Panc1 (cell line): Measurements from ENCODE around the gene RAB3IL1. TPM values are rescaled to one million over a fixed set of nuclear protein-coding genes. Genes with fewer than 3 reads are reported as not detected.

Source experiments
- ATAC-seq: fragments of 200-7000 bp; cut with Tn5 transposase; 2 replicates; pipeline ENCODE4 v1.9.1; 2020; ENCODE audit warnings: mild to moderate bottlenecking, moderate library complexity
- BruUV-seq: library from RNA; stranded (reverse); fragments of 400-500 nt; replicated peaks from 2 replicates; lab custom pipeline; 2021; lab: Mats Ljungman, UMichigan
- CTCF ChIA-PET: fragments of 300-600 bp; sonication (Branson Sonifier 250); formaldehyde crosslinking; loops from one replicate; lab custom pipeline; 2022; ENCODE audit warnings: antibody characterized with exemption; lab: Charles Lee
- POLR2A ChIA-PET: fragments of 300-600 bp; sonication (Branson Sonifier 250); formaldehyde crosslinking; loops from one replicate; lab custom pipeline; 2022; ENCODE audit warnings: antibody characterized with exemption; lab: Charles Lee
- DNase-seq: peaks from one replicate; pipeline ENCODE4 v3.0.0-alpha.2; 2010; ENCODE audit warnings: low read depth, low spot score
- H3K27ac ChIP-seq: 2 replicates; pipeline ENCODE4 v1.5.1; 2011; ENCODE audit warnings: mild to moderate bottlenecking, low read length, inconsistent platforms
- H3K27me3 ChIP-seq: fragments of 200-500 bp; sonication (Bioruptor generic); 2 replicates; pipeline ENCODE4 v1.6.0; 2014; ENCODE audit warnings: low read length, inconsistent platforms; ENCODE audit not compliant: control insufficient read depth, insufficient read depth
- H3K36me3 ChIP-seq: fragments of 200-500 bp; sonication (Bioruptor generic); 2 replicates; pipeline ENCODE4 v1.5.1; 2014; ENCODE audit warnings: inconsistent platforms, mild to moderate bottlenecking, low read length, moderate library complexity; ENCODE audit not compliant: control insufficient read depth, insufficient read depth
- H3K4me1 ChIP-seq: 2 replicates; pipeline ENCODE4 v1.5.1; 2011; ENCODE audit warnings: inconsistent platforms, mild to moderate bottlenecking, low read length, moderate library complexity; ENCODE audit not compliant: control insufficient read depth, insufficient read depth
- H3K4me3 ChIP-seq, 2 experiments: 2 replicates each; pipeline ENCODE4 v1.5.1; 2011 to 2012; ENCODE audit warnings: low read depth in 2 of 2, low read length in 2 of 2, mild to moderate bottlenecking in 2 of 2, inconsistent platforms in 1 of 2, moderate library complexity in 1 of 2
- H3K9me3 ChIP-seq: fragments of 200-500 bp; sonication (Bioruptor generic); 2 replicates; pipeline ENCODE4 v1.5.1; 2014; ENCODE audit warnings: low read depth, mild to moderate bottlenecking, inconsistent platforms, low read length, moderate library complexity; ENCODE audit not compliant: control insufficient read depth, insufficient read depth
- CTCF ChIP-seq: fragments of 450-650 bp; IDR thresholded peaks from 2 replicates; pipeline ENCODE4 v1.5.1; 2017; ENCODE audit warnings: mild to moderate bottlenecking
- POLR2AphosphoS5 ChIP-seq: IDR thresholded peaks from 2 replicates; pipeline ENCODE4 v1.6.1; 2012; ENCODE audit warnings: mild to moderate bottlenecking, low read depth, low read length, moderate library complexity
- REST ChIP-seq, 2 experiments: IDR thresholded peaks; 2 replicates each; pipeline ENCODE4 v1.6.1; 2011 to 2012; ENCODE audit warnings: low read depth in 2 of 2, control low read depth in 1 of 2, low read length in 1 of 2, mild to moderate bottlenecking in 1 of 2, moderate library complexity in 1 of 2; ENCODE audit not compliant: insufficient read depth in 1 of 2
- SIN3A ChIP-seq: IDR thresholded peaks from 2 replicates; pipeline ENCODE4 v1.6.1; 2012; ENCODE audit warnings: low read depth, mild to moderate bottlenecking, low read length, moderate library complexity, borderline replicate concordance; ENCODE audit not compliant: insufficient read depth
- TCF7L2 ChIP-seq: IDR thresholded peaks from 2 replicates; pipeline ENCODE4 v1.6.1; 2011; ENCODE audit warnings: mild to moderate bottlenecking, low read depth, low read length, inconsistent platforms
- in situ Hi-C: cut with HindIII; loops from 2 replicates; pipeline ENCODE4 v1.10.0; 2016; ENCODE audit warnings: low sequenced_read_pairs, low pct_unique_long_range_greater_than_20kb
- intact Hi-C: fragments of 100-400 bp; cut with micrococcal nuclease; formaldehyde crosslinking; loops from one replicate; pipeline ENCODE4 v1.10.0; 2022; ENCODE audit not compliant: unreplicated experiment
- total RNA-seq: library from RNA; stranded (reverse); gene quantifications from one replicate; pipeline ENCODE4 v1.2.1, GENCODE V29; 2021; ENCODE audit not compliant: unreplicated experiment

RAB3IL1 gene
- total RNA-seq, 1 experiment from 2014 or later = 8.9 TPM

- H3K27me3 ChIP-seq = no peaks in the 10 kb centered on the region
- H3K9me3 ChIP-seq = no peaks in the 10 kb centered on the region
- intact Hi-C loops = no loop called here
- no peaks in the 10 kb centered on the region for H3K4me1 ChIP-seq
- DNase-seq (no peak), ATAC-seq (no peak)
- in situ Hi-C loops = no loop called here
- BruUV-seq = no TSS peak
- no peak overlapping the region for H3K27ac ChIP-seq
- TF ChIP-seq SIN3A (no peak), REST (IDR thresholded peaks at IDR 0.05; ENCODE audit: insufficient read depth in 1 of 2, low read depth in 2 of 2, low read length in 1 of 2) (no peak), CTCF (no peak), TCF7L2 (no peak), POLR2AphosphoS5 (no peak)
- H3K36me3 ChIP-seq = no peaks in the 10 kb centered on the region
- H3K4me3 ChIP-seq = no peak overlapping the region
- POLR2A ChIA-PET = interaction anchor here (0.6 kb wide), 1 partner anchor 119 kb away, joined by 3 read pairs; no protein-coding TSS in a partner anchor
- CTCF ChIA-PET = no interaction called here
These were observed 37.3 kb downstream of the RAB3IL1 start for GRCh38 chr11:61880031-61880430.

- no TSS peak for BruUV-seq
- H3K4me1 ChIP-seq = no peaks in the 10 kb centered on the region
- intact Hi-C loops (no loop called here), in situ Hi-C loops (no loop called here)
- no peaks in the 10 kb centered on the region for H3K27me3 ChIP-seq
- no peak for TF ChIP-seq SIN3A
- no peak for TF ChIP-seq TCF7L2
- no peak for TF ChIP-seq REST (IDR thresholded peaks at IDR 0.05; ENCODE audit: insufficient read depth in 1 of 2, low read depth in 2 of 2, low read length in 1 of 2)
- TF ChIP-seq CTCF = no peak
- no peak for TF ChIP-seq POLR2AphosphoS5
- CTCF ChIA-PET = no interaction called here
- no peaks in the 10 kb centered on the region for H3K36me3 ChIP-seq
- H3K27ac ChIP-seq = no peak overlapping the region
- H3K4me3 ChIP-seq = no peak overlapping the region
- no peaks in the 10 kb centered on the region for H3K9me3 ChIP-seq
- POLR2A ChIA-PET = no interaction called here
- ATAC-seq = no peak
- DNase-seq = no peak
These were observed 38.2 kb downstream of the RAB3IL1 start for GRCh38 chr11:61879152-61879551.
